IMR-90 (cell line): ENCODE measurements around the gene ITGA1.

ENCODE experiments used
- CEBPB ChIP-seq: IDR thresholded peaks from 2 replicates; pipeline ENCODE4 v1.6.1; 2012; ENCODE audit warnings: low read depth, low read length, improper control_type of control experiment
- CHD1 ChIP-seq: IDR thresholded peaks from 2 replicates; pipeline ENCODE4 v1.6.1; 2012; ENCODE audit warnings: low read depth, low read length, improper control_type of control experiment
- CTCF ChIP-seq: conservative IDR thresholded peaks from 2 replicates; pipeline ENCODE4 v1.5.1; 2012; ENCODE audit warnings: mild to moderate bottlenecking, low read depth, low read length, improper control_type of control experiment
- MAFK ChIP-seq: IDR thresholded peaks from 2 replicates; pipeline ENCODE4 v1.6.1; 2012; ENCODE audit warnings: low read depth, low read length, improper control_type of control experiment
- MAZ ChIP-seq: IDR thresholded peaks from 2 replicates; pipeline ENCODE4 v1.6.1; 2012; ENCODE audit warnings: low read depth, mild to moderate bottlenecking, low read length, improper control_type of control experiment, moderate library complexity, borderline replicate concordance
- POLR2A ChIP-seq: IDR thresholded peaks from 2 replicates; pipeline ENCODE4 v1.6.1; 2012; ENCODE audit warnings: mild to moderate bottlenecking, low read depth, low read length
- RAD21 ChIP-seq: IDR thresholded peaks from 2 replicates; pipeline ENCODE4 v1.6.1; 2012; ENCODE audit warnings: low read length, improper control_type of control experiment
- RCOR1 ChIP-seq: IDR thresholded peaks from 2 replicates; pipeline ENCODE4 v1.6.1; 2012; ENCODE audit warnings: mild to moderate bottlenecking, low read length, improper control_type of control experiment; ENCODE audit not compliant: insufficient replicate concordance
- RFX5 ChIP-seq: IDR thresholded peaks from 2 replicates; pipeline ENCODE4 v1.8.0; 2012; ENCODE audit warnings: low read depth, mild to moderate bottlenecking, low read length, moderate library complexity
- SMC3 ChIP-seq: fragments of 150-350 bp; IDR thresholded peaks from 2 replicates; pipeline ENCODE4 v1.6.1; 2016; ENCODE audit warnings: low read depth, mild to moderate bottlenecking, antibody characterized with exemption, low read length, moderate library complexity
- USF2 ChIP-seq: fragments of 150-350 bp; IDR thresholded peaks from 2 replicates; pipeline ENCODE4 v1.6.1; 2017; ENCODE audit warnings: mild to moderate bottlenecking, antibody characterized with exemption, low read length, low read depth
- TF ChIP-seq, protein P1 (sequence below): fragments of 150-350 bp; IDR thresholded peaks from 2 replicates; pipeline ENCODE4 v1.6.1; 2016; ENCODE audit warnings: low read depth, mild to moderate bottlenecking, low read length, moderate library complexity, borderline replicate concordance

DNA sequence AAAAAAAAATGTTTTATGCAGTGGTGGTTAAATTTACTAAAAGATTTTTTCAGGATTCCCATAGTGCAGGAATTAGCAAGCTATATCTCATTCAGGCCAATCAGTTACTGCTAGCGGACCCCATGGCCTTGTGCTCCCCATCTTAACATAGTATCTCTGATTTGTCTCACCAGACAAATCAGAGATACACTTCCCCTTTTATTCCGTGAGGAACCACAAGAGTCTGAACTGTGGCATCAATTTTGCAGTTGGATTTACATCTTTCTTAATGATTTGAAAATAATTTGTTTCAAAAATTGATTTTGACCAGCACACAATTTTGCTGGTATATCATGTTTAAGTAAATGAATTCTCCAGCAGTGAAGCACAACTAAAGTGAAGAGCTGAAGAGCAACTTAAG is 17.9 kb downstream of the ITGA1 start:
- TF ChIP-seq RCOR1, result no peak
- TF ChIP-seq CTCF, result no peak
- no peak for TF ChIP-seq CEBPB
- no peak for TF ChIP-seq RFX5
- TF ChIP-seq RAD21, result no peak
- TF ChIP-seq SMC3, result no peak
- TF ChIP-seq MAZ, result no peak
- TF ChIP-seq, protein P1, sequence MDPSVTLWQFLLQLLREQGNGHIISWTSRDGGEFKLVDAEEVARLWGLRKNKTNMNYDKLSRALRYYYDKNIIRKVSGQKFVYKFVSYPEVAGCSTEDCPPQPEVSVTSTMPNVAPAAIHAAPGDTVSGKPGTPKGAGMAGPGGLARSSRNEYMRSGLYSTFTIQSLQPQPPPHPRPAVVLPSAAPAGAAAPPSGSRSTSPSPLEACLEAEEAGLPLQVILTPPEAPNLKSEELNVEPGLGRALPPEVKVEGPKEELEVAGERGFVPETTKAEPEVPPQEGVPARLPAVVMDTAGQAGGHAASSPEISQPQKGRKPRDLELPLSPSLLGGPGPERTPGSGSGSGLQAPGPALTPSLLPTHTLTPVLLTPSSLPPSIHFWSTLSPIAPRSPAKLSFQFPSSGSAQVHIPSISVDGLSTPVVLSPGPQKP, result no peak
- TF ChIP-seq POLR2A, result no peak
- no peak for TF ChIP-seq MAFK
- TF ChIP-seq CHD1, result no peak
- TF ChIP-seq USF2, result no peak
